ENCODE data around the gene HOXC11.

HOXC11 gene

GRCh38 chr12:53944209-53944608, 28.7 kb upstream of the HOXC11 start:
- no peak for DNase-seq

- no peak for DNase-seq
Observed at GRCh38 chr12:53944907-53945847, 27.7 kb upstream of the HOXC11 start.

- no peak for DNase-seq
Observed at GRCh38 chr12:53947743-53948142, 25.2 kb upstream of the HOXC11 start.

GRCh38 chr12:53948650-53949593, 24.0 kb upstream of the HOXC11 start:
- DNase-seq = no peak

GRCh38 chr12:53949631-53950436, 23.1 kb upstream of the HOXC11 start:
- no peak for DNase-seq

GRCh38 chr12:53950437-53950773, 22.5 kb upstream of the HOXC11 start:
- no peak for DNase-seq

- DNase-seq = no peak
Observed at GRCh38 chr12:53950789-53951576, 21.9 kb upstream of the HOXC11 start.

- DNase-seq = no peak
Observed at GRCh38 chr12:53951577-53952334, 21.2 kb upstream of the HOXC11 start.

GRCh38 chr12:53952335-53952694, 20.6 kb upstream of the HOXC11 start:
- DNase-seq = no peak

GRCh38 chr12:53952871-53953734, 19.8 kb upstream of the HOXC11 start:
- DNase-seq = no peak

- no peak for DNase-seq
Observed at GRCh38 chr12:53953831-53954693, 18.9 kb upstream of the HOXC11 start.

- DNase-seq = no peak
Observed at GRCh38 chr12:53954694-53955035, 18.3 kb upstream of the HOXC11 start, which contains the start of gene HOXC12. TSS of gene HOXC12 (plus strand) at chr12:53954903. CDS start at chr12:53954930, 27 bp downstream.

GRCh38 chr12:53955036-53955775, 17.7 kb upstream of the HOXC11 start:
- no peak for DNase-seq

GRCh38 chr12:53955776-53956250, 17.1 kb upstream of the HOXC11 start:
- DNase-seq = no peak

GRCh38 chr12:53956251-53956887, 16.6 kb upstream of the HOXC11 start:
- DNase-seq = no peak

- DNase-seq = no peak
Observed at GRCh38 chr12:53956914-53957536, 15.9 kb upstream of the HOXC11 start.

- DNase-seq = no peak
Observed at GRCh38 chr12:53958128-53958527, 14.8 kb upstream of the HOXC11 start.

All from SIG-M5 (cell line).